GM12878 (cell line): Measurements from ENCODE around the gene GPT2. TPM values are rescaled to one million over a fixed set of nuclear protein-coding genes. Genes with fewer than 3 reads are reported as not detected.

Experiments used
- ATAC-seq: fragments of 200-7000 bp; cut with Tn5 transposase; 3 replicates; pipeline ENCODE4 v1.9.1; 2020; ENCODE audit warnings: mild to moderate bottlenecking, moderate library complexity
- BruUV-seq: library from RNA; stranded (reverse); fragments of 400-500 nt; replicated peaks from 2 replicates; lab custom pipeline; 2021; lab: Mats Ljungman, UMichigan
- CTCF ChIA-PET: fragments of 300-600 bp; sonication (Branson Sonifier 250); formaldehyde crosslinking; extraction: SDS; loops from one replicate; lab custom pipeline; 2021; ENCODE audit warnings: inconsistent platforms; lab: Yijun Ruan, JAX
- POLR2A ChIA-PET: fragments of 350-600 bp; formaldehyde crosslinking; extraction: SDS; loops from one replicate; lab custom pipeline; 2021; ENCODE audit warnings: inconsistent platforms; lab: Charles Lee
- RAD21 ChIA-PET: fragments of 300-600 bp; sonication (Branson Sonifier 250); formaldehyde crosslinking; loops from one replicate; lab custom pipeline; 2023; ENCODE audit warnings: antibody characterized with exemption; ENCODE audit not compliant: unreplicated experiment; lab: Charles Lee
- SMC1A ChIA-PET: fragments of 300-600 bp; sonication (Branson Sonifier 250); formaldehyde crosslinking; loops from one replicate; lab custom pipeline; 2023; ENCODE audit not compliant: unreplicated experiment, uncharacterized antibody; lab: Charles Lee
- DNase-seq: peaks from one replicate; pipeline ENCODE4 v3.0.0-alpha.2; 2011; ENCODE audit warnings: low read depth, low spot score
- FAIRE-seq: peaks from 3 replicates; lab custom pipeline; 2011; peaks lifted over from hg19 to GRCh38; lab: Jason Lieb, UNC
- H2AFZ ChIP-seq: 2 replicates; pipeline ENCODE4 v1.6.0; 2011; ENCODE audit warnings: low read depth, low read length, control low read depth; ENCODE audit not compliant: control insufficient read depth
- H3K27ac ChIP-seq: 2 replicates; pipeline ENCODE4 v1.5.1; 2011; ENCODE audit warnings: control low read depth; ENCODE audit not compliant: control insufficient read depth, insufficient read depth
- H3K27me3 ChIP-seq, 2 experiments: replicated peaks in 1 of 2; 2 replicates each; pipeline versions ENCODE4 v1.6.0 to v1.6.1; 2011; ENCODE audit warnings: low read length in 1 of 2; ENCODE audit not compliant: control insufficient read depth in 2 of 2, insufficient read depth in 2 of 2
- H3K36me3 ChIP-seq, 2 experiments: 2 replicates each; pipeline ENCODE4 v1.5.1; 2011; ENCODE audit warnings: low read length in 1 of 2; ENCODE audit not compliant: control insufficient read depth in 2 of 2, insufficient read depth in 2 of 2
- H3K4me1 ChIP-seq: 2 replicates; pipeline ENCODE4 v1.6.1; 2011; ENCODE audit warnings: mild to moderate bottlenecking, low read length, moderate library complexity, mixed read lengths; ENCODE audit not compliant: control insufficient read depth, insufficient read depth
- H3K4me2 ChIP-seq: 2 replicates; pipeline ENCODE4 v1.6.0; 2011; ENCODE audit warnings: control low read depth; ENCODE audit not compliant: control insufficient read depth, insufficient read depth
- H3K4me3 ChIP-seq: fragments of 200-600 bp; sonication (generic); 2 replicates; pipeline ENCODE4 v1.5.1; 2016
- H3K79me2 ChIP-seq: 2 replicates; pipeline ENCODE4 v1.6.0; 2011; ENCODE audit warnings: low read length; ENCODE audit not compliant: control insufficient read depth, insufficient read depth
- H3K9ac ChIP-seq: 2 replicates; pipeline ENCODE4 v1.8.0; 2011; ENCODE audit warnings: low read length, control low read depth, mixed read lengths; ENCODE audit not compliant: control insufficient read depth, insufficient read depth
- H3K9me3 ChIP-seq: replicated peaks from 3 replicates; pipeline ENCODE4 v1.5.1; 2011; ENCODE audit warnings: mild to moderate bottlenecking, low read length; ENCODE audit not compliant: control insufficient read depth, insufficient read depth
- H4K20me1 ChIP-seq: 2 replicates; pipeline ENCODE4 v1.6.0; 2011; ENCODE audit not compliant: control insufficient read depth, insufficient read depth
- CBX5 ChIP-seq: sonication (generic); IDR thresholded peaks from 2 replicates; pipeline ENCODE4 v1.6.1; 2016; ENCODE audit warnings: low read depth, moderate library complexity, mild to moderate bottlenecking, inconsistent platforms
- GABPA ChIP-seq: IDR thresholded peaks from 2 replicates; pipeline ENCODE4 v1.6.1; 2014; ENCODE audit warnings: antibody characterized with exemption, low read depth, mild to moderate bottlenecking, inconsistent platforms
- HDGF ChIP-seq: fragments of 450-650 bp; IDR thresholded peaks from 2 replicates; pipeline ENCODE4 v1.6.1; 2016; ENCODE audit warnings: antibody characterized with exemption
- JUNB ChIP-seq: IDR thresholded peaks from 2 replicates; pipeline ENCODE4 v1.6.1; 2016; ENCODE audit warnings: antibody characterized with exemption, mild to moderate bottlenecking
- SIN3A ChIP-seq: IDR thresholded peaks from 2 replicates; pipeline ENCODE4 v1.6.1; 2012; ENCODE audit warnings: low read depth, low read length, improper control_type of control experiment
- ZBTB11 ChIP-seq: fragments of 450-650 bp; formaldehyde crosslinking; IDR thresholded peaks from 2 replicates; pipeline ENCODE4 v1.5.0; 2022; ENCODE audit warnings: mild to moderate bottlenecking, missing genetic modification characterization
- ZBTB4 ChIP-seq: fragments of 450-650 bp; formaldehyde crosslinking; IDR thresholded peaks from 2 replicates; pipeline ENCODE4 v1.4.0; 2022; ENCODE audit warnings: mild to moderate bottlenecking, moderate library complexity
- ZBTB40 ChIP-seq: fragments of 450-650 bp; IDR thresholded peaks from 2 replicates; pipeline ENCODE4 v1.6.1; 2016; ENCODE audit warnings: mild to moderate bottlenecking, moderate library complexity, borderline replicate concordance
- ZNF384 ChIP-seq: IDR thresholded peaks from 2 replicates; pipeline ENCODE4 v1.6.1; 2012; ENCODE audit warnings: low read depth, mild to moderate bottlenecking, low read length, improper control_type of control experiment, borderline replicate concordance
- ZNF622 ChIP-seq: fragments of 450-650 bp; IDR thresholded peaks from 2 replicates; pipeline ENCODE4 v1.6.1; 2017; ENCODE audit warnings: mild to moderate bottlenecking, inconsistent platforms
- WGBS: methylation state at CpG from one replicate; pipeline ENCODE4 v1.1.6; 2016; ENCODE audit warnings: low lambda C conversion rate; ENCODE audit not compliant: insufficient replicate concordance, insufficient coverage; ENCODE audit errors: missing lambda C conversion rate; 5-methylcytosine and 5-hydroxymethylcytosine counted together
- in situ Hi-C: fragments of 300-500 bp; cut with MboI; formaldehyde crosslinking; loops from 9 replicates; pipeline ENCODE4 v1.14.3; 2018; ENCODE audit warnings: mixed read lengths
- intact Hi-C: fragments of 100-400 bp; cut with micrococcal nuclease; formaldehyde crosslinking; loops from one replicate; pipeline ENCODE4 v1.14.2; 2022; ENCODE audit not compliant: unreplicated experiment
- polyA plus RNA-seq, 11 experiments: library from polyadenylated mRNA; depleted of rRNA in 4 of 11; unstranded in 6 of 11; stranded (reverse) in 5 of 11; fragments of >200 nt; fragmentation: Nextera tagmentation in 4 of 11; fragmentation: Illumina TruSeq in 1 of 11; extraction: Ambion mirVana in 4 of 11; extraction: Trizol in 1 of 11; gene quantifications; 1 replicate in 1 of 11; 2 replicates in 10 of 11; pipeline versions ENCODE4 v1.2.1 to v1.2.3, GENCODE V29; 2011 to 2016; ENCODE audit warnings: inconsistent platforms in 2 of 11, missing spikeins in 2 of 11, low read depth in 1 of 11
- total RNA-seq, 4 experiments: library from RNA; depleted of rRNA in 3 of 4; stranded (reverse); fragments of >200 nt in 3 of 4; fragmentation: Illumina TruSeq in 1 of 4; extraction: Trizol in 1 of 4; gene quantifications; 2 replicates each; pipeline versions ENCODE4 v1.2.1 to v1.2.3, GENCODE V29; 2013 to 2021

The GPT2 gene
- total and polyA plus RNA-seq, 10 of the 15 experiments (the other 5 are each of a cell fraction or from before 2014, with no cell fraction given), result 0.45 to 9.9 (median 4.3) TPM

GRCh38 chr16:46887524-46887854 lies 3.3 kb downstream of the GPT2 start (continued):
- TF ChIP-seq SIN3A (no peak), CBX5 (no peak), HDGF (no peak), ZNF622 (no peak), JUNB (no peak)

- no TSS peak for BruUV-seq
- ChIA-PET RAD21 (interaction anchor here (0.6 to 1.3 kb wide), 6 partner anchors 13 to 839 kb away, joined by 3 to 9 read pairs (median 3); no protein-coding TSS in a partner anchor), SMC1A (interaction anchor here (1.1 to 2.0 kb wide), 3 partner anchors 26 to 41 kb away, joined by 3 to 5 read pairs (median 5); no protein-coding TSS in a partner anchor), CTCF (interaction anchor here (0.7 to 2.5 kb wide), 6 partner anchors 16 to 216 kb away, joined by 3 to 11 read pairs (median 4); no protein-coding TSS in a partner anchor), POLR2A (interaction anchor here (1.2 kb wide), 1 partner anchor 28 kb away, joined by 3 read pairs; no protein-coding TSS in a partner anchor)
- H3K27ac ChIP-seq, result peak overlapping the region; percentile 6; the same call in 1 of the 2 replicates
- peak overlapping the region; percentile 52 for H2AFZ ChIP-seq
- peaks cover 14% of the 10 kb centered on the region for H3K4me1 ChIP-seq
- no peaks in the 10 kb centered on the region for H3K27me3 ChIP-seq
- no peaks in the 10 kb centered on the region for H3K36me3 ChIP-seq
- no peak overlapping the region for H3K9ac ChIP-seq
- H3K79me2 ChIP-seq, result no peaks in the 10 kb centered on the region
- FAIRE-seq (no peak), DNase-seq (no peak), ATAC-seq (no peak)
- H4K20me1 ChIP-seq, result no peaks in the 10 kb centered on the region
- H3K9me3 ChIP-seq, result no peaks in the 10 kb centered on the region
- 76% methylated on average over 5 of the region's 5 CpGs for WGBS
- intact Hi-C loops (no loop called here), in situ Hi-C loops (no loop called here)
- peak overlapping the region; percentile 69 for H3K4me2 ChIP-seq
- TF ChIP-seq ZBTB4 (CRISPR knock-in tag), result no peak
- no peak for TF ChIP-seq GABPA
- no peak for TF ChIP-seq ZBTB11 (CRISPR knock-in tag)
- 0 out of 2 replicates have a peak, but pooled peaks have one; percentile 26 for TF ChIP-seq ZNF384
- TF ChIP-seq ZBTB40, result no peak
- no peak overlapping the region for H3K4me3 ChIP-seq
Observed at GRCh38 chr16:46889245-46889941, 5.2 kb downstream of the GPT2 start.
